CD8-positive, alpha-beta memory T cell (primary cell): ENCODE data around the gene NAV3. TPM values are rescaled to one million over a fixed set of nuclear protein-coding genes. Genes with fewer than 3 reads are reported as not detected.

Experiments
- CTCF ChIA-PET: fragments of 350-600 bp; sonication (Branson Sonifier 250); formaldehyde crosslinking; loops from one replicate; lab custom pipeline; 2021; ENCODE audit warnings: antibody characterized with exemption; lab: Charles Lee
- POLR2A ChIA-PET: fragments of 350-600 bp; sonication (Branson Sonifier 250); formaldehyde crosslinking; loops from one replicate; lab custom pipeline; 2021; ENCODE audit warnings: antibody characterized with exemption; lab: Charles Lee
- DNase-seq, 5 donors: peaks; one replicate each; pipeline versions ENCODE4 v3.0.0 to v3.0.0-alpha.2; 2020 to 2022; ENCODE audit warnings: mixed read lengths in 1 of 5
- H3K27ac ChIP-seq: one replicate; pipeline ENCODE4 v1.7.0; 2013; ENCODE audit warnings: low read depth, mild to moderate bottlenecking, low read length, moderate library complexity
- H3K27me3 ChIP-seq: 2 replicates; pipeline ENCODE4 v1.7.0; 2013; ENCODE audit warnings: low read length, mild to moderate bottlenecking; ENCODE audit not compliant: insufficient read depth, poor library complexity, severe bottlenecking
- H3K36me3 ChIP-seq: 2 replicates; pipeline ENCODE4 v1.7.0; 2013; ENCODE audit warnings: mild to moderate bottlenecking, low read length, moderate library complexity; ENCODE audit not compliant: insufficient read depth
- H3K4me1 ChIP-seq: 2 replicates; pipeline ENCODE4 v1.7.0; 2013; ENCODE audit warnings: mild to moderate bottlenecking, low read length, moderate library complexity; ENCODE audit not compliant: insufficient read depth
- H3K4me3 ChIP-seq: 2 replicates; pipeline ENCODE4 v1.7.0; 2013; ENCODE audit warnings: mild to moderate bottlenecking, low read length
- H3K9me3 ChIP-seq: 2 replicates; pipeline ENCODE4 v1.7.0; 2013; ENCODE audit warnings: mild to moderate bottlenecking, low read length
- H3K27ac Mint-ChIP-seq, 8 donors: one replicate each; pipeline ENCODE4 v1.8.0; 2020 to 2021; ENCODE audit warnings: mixed read lengths in 8 of 8, mild to moderate bottlenecking in 6 of 8, inconsistent platforms in 3 of 8, moderate library complexity in 3 of 8
- H3K27me3 Mint-ChIP-seq, 2 donors: one replicate each; pipeline ENCODE4 v1.8.0; 2020 to 2021; ENCODE audit warnings: mixed read lengths in 2 of 2, mild to moderate bottlenecking in 1 of 2, moderate library complexity in 1 of 2
- H3K36me3 Mint-ChIP-seq, 3 donors: one replicate each; pipeline ENCODE4 v1.8.0; 2020 to 2021; ENCODE audit warnings: mixed read lengths in 3 of 3, inconsistent platforms in 1 of 3, mild to moderate bottlenecking in 1 of 3
- H3K4me1 Mint-ChIP-seq, 3 donors: one replicate each; pipeline ENCODE4 v1.8.0; 2020 to 2021; ENCODE audit warnings: mixed read lengths in 3 of 3, inconsistent platforms in 1 of 3, mild to moderate bottlenecking in 1 of 3
- H3K4me3 Mint-ChIP-seq, 7 donors: one replicate each; pipeline ENCODE4 v1.8.0; 2020 to 2021; ENCODE audit warnings: mixed read lengths in 7 of 7, mild to moderate bottlenecking in 6 of 7, moderate library complexity in 4 of 7, inconsistent platforms in 2 of 7
- H3K9me3 Mint-ChIP-seq, 5 donors: one replicate each; pipeline ENCODE4 v1.8.0; 2020 to 2022; ENCODE audit warnings: mixed read lengths in 5 of 5, mild to moderate bottlenecking in 3 of 5, moderate library complexity in 2 of 5, inconsistent platforms in 1 of 5
- polyA plus RNA-seq: library from polyadenylated mRNA; unstranded; fragments of 300-500 nt; fragmentation: Illumina TruSeq; gene quantifications from one replicate; pipeline ENCODE4 v1.2.3, GENCODE V29; 2021
- total RNA-seq, 2 experiments: library from RNA; stranded (reverse); gene quantifications; one replicate each; pipeline ENCODE4 v1.2.3, GENCODE V29; 2021

The NAV3 gene
- total and polyA plus RNA-seq, 3 experiments from 2014 or later = not detected

GRCh38 chr12:78183824-78184223 is 353.1 kb downstream of the NAV3 start:
- Mint-ChIP-seq H3K4me3 (no peak overlapping the region), H3K36me3 (no peaks in the 10 kb centered on the region)

GRCh38 chr12:78185109-78185508 is 354.4 kb downstream of the NAV3 start:
- ChIA-PET CTCF (no interaction called here), POLR2A (no interaction called here)
- Histone ChIP-seq H3K4me3 (no peak overlapping the region), H3K36me3 (no peaks in the 10 kb centered on the region), H3K27me3 (no peaks in the 10 kb centered on the region), H3K9me3 (no peaks in the 10 kb centered on the region), H3K4me1 (no peaks in the 10 kb centered on the region), H3K27ac (no peak overlapping the region)
- no peak for DNase-seq
- H3K4me3 Mint-ChIP-seq = no peak overlapping the region
- no peaks in the 10 kb centered on the region for H3K4me1 Mint-ChIP-seq
- no peaks in the 10 kb centered on the region for H3K27me3 Mint-ChIP-seq
- no peaks in the 10 kb centered on the region for H3K36me3 Mint-ChIP-seq
- peaks cover 2 to 29% (median 4%) of the 10 kb centered on the region in 5 donors for H3K9me3 Mint-ChIP-seq
- no peak overlapping the region for H3K27ac Mint-ChIP-seq

More at GRCh38 chr12:78183824-78184223, 353.1 kb downstream of the NAV3 start:
- H3K27me3 ChIP-seq = no peaks in the 10 kb centered on the region
- CTCF ChIA-PET = no interaction called here
- no peaks in the 10 kb centered on the region for H3K9me3 ChIP-seq
- no peak for DNase-seq
- no peak overlapping the region for H3K4me3 ChIP-seq
- H3K27ac ChIP-seq = no peak overlapping the region
- H3K4me1 Mint-ChIP-seq = no peaks in the 10 kb centered on the region
- H3K9me3 Mint-ChIP-seq = peaks cover 2 to 29% (median 3%) of the 10 kb centered on the region in 5 donors
- H3K27me3 Mint-ChIP-seq = no peaks in the 10 kb centered on the region
- no peaks in the 10 kb centered on the region for H3K36me3 ChIP-seq
- no peak overlapping the region for H3K27ac Mint-ChIP-seq
- POLR2A ChIA-PET = no interaction called here
- no peaks in the 10 kb centered on the region for H3K4me1 ChIP-seq

GRCh38 chr12:78185651-78186050 is 355.0 kb downstream of the NAV3 start:
- DNase-seq = no peak
- H3K9me3 ChIP-seq = no peaks in the 10 kb centered on the region
- ChIA-PET POLR2A (no interaction called here), CTCF (no interaction called here)
- Mint-ChIP-seq H3K9me3 (peaks cover 2 to 29% (median 4%) of the 10 kb centered on the region in 5 donors), H3K36me3 (no peaks in the 10 kb centered on the region), H3K4me1 (no peaks in the 10 kb centered on the region), H3K4me3 (no peak overlapping the region), H3K27ac (no peak overlapping the region), H3K27me3 (no peaks in the 10 kb centered on the region)
- no peaks in the 10 kb centered on the region for H3K36me3 ChIP-seq
- no peak overlapping the region for H3K27ac ChIP-seq
- no peaks in the 10 kb centered on the region for H3K4me1 ChIP-seq
- H3K4me3 ChIP-seq = no peak overlapping the region
- no peaks in the 10 kb centered on the region for H3K27me3 ChIP-seq

- Histone ChIP-seq H3K27ac (no peak overlapping the region), H3K4me3 (no peak overlapping the region), H3K4me1 (no peaks in the 10 kb centered on the region), H3K27me3 (no peaks in the 10 kb centered on the region), H3K36me3 (no peaks in the 10 kb centered on the region), H3K9me3 (no peaks in the 10 kb centered on the region)
- H3K36me3 Mint-ChIP-seq = no peaks in the 10 kb centered on the region
- ChIA-PET CTCF (no interaction called here), POLR2A (no interaction called here)
- H3K27ac Mint-ChIP-seq = no peak overlapping the region
- H3K4me1 Mint-ChIP-seq = no peaks in the 10 kb centered on the region
- no peak overlapping the region for H3K4me3 Mint-ChIP-seq
- no peak for DNase-seq
- H3K9me3 Mint-ChIP-seq = peaks cover under 1 to 31% (median 5%) of the 10 kb centered on the region in 5 donors
- no peaks in the 10 kb centered on the region for H3K27me3 Mint-ChIP-seq
These were observed 356.0 kb downstream of the NAV3 start for GRCh38 chr12:78186670-78187069.

GRCh38 chr12:78187741-78188140 is 357.0 kb downstream of the NAV3 start:
- no peaks in the 10 kb centered on the region for H3K36me3 ChIP-seq
- Mint-ChIP-seq H3K27me3 (no peaks in the 10 kb centered on the region), H3K36me3 (no peaks in the 10 kb centered on the region), H3K4me1 (no peaks in the 10 kb centered on the region), H3K9me3 (peaks cover 0 to 28% (median 5%) of the 10 kb centered on the region in 5 donors), H3K4me3 (no peak overlapping the region), H3K27ac (no peak overlapping the region)
- no peaks in the 10 kb centered on the region for H3K27me3 ChIP-seq
- DNase-seq = no peak
- no peaks in the 10 kb centered on the region for H3K9me3 ChIP-seq
- H3K4me3 ChIP-seq = no peak overlapping the region
- H3K4me1 ChIP-seq = no peaks in the 10 kb centered on the region
- POLR2A ChIA-PET = no interaction called here
- CTCF ChIA-PET = no interaction called here
- H3K27ac ChIP-seq = no peak overlapping the region

GRCh38 chr12:78189656-78190055 is 359.0 kb downstream of the NAV3 start:
- no peak overlapping the region for H3K27ac Mint-ChIP-seq
- no peak overlapping the region for H3K27ac ChIP-seq
- no peaks in the 10 kb centered on the region for H3K9me3 ChIP-seq
- no peak for DNase-seq
- no peaks in the 10 kb centered on the region for H3K4me1 ChIP-seq
- POLR2A ChIA-PET = no interaction called here
- CTCF ChIA-PET = no interaction called here
- peaks cover 0 to 31% (median 12%) of the 10 kb centered on the region in 5 donors for H3K9me3 Mint-ChIP-seq
- no peak overlapping the region for H3K4me3 Mint-ChIP-seq
- H3K4me1 Mint-ChIP-seq = no peaks in the 10 kb centered on the region
- H3K36me3 ChIP-seq = no peaks in the 10 kb centered on the region
- H3K27me3 ChIP-seq = no peaks in the 10 kb centered on the region
- H3K36me3 Mint-ChIP-seq = no peaks in the 10 kb centered on the region
- no peaks in the 10 kb centered on the region for H3K27me3 Mint-ChIP-seq
- H3K4me3 ChIP-seq = no peak overlapping the region

- Histone ChIP-seq H3K4me1 (no peaks in the 10 kb centered on the region), H3K36me3 (no peaks in the 10 kb centered on the region), H3K27me3 (no peaks in the 10 kb centered on the region), H3K9me3 (no peaks in the 10 kb centered on the region), H3K4me3 (no peak overlapping the region), H3K27ac (no peak overlapping the region)
- no peak overlapping the region for H3K4me3 Mint-ChIP-seq
- CTCF ChIA-PET = no interaction called here
- H3K36me3 Mint-ChIP-seq = no peaks in the 10 kb centered on the region
- no peaks in the 10 kb centered on the region for H3K4me1 Mint-ChIP-seq
- peaks cover 0 to 33% (median 12%) of the 10 kb centered on the region in 5 donors for H3K9me3 Mint-ChIP-seq
- POLR2A ChIA-PET = no interaction called here
- H3K27ac Mint-ChIP-seq = no peak overlapping the region
- DNase-seq = no peak
- H3K27me3 Mint-ChIP-seq = no peaks in the 10 kb centered on the region
These were observed 360.9 kb downstream of the NAV3 start for GRCh38 chr12:78191611-78192010.

- Histone ChIP-seq H3K4me1 (no peaks in the 10 kb centered on the region), H3K27ac (no peak overlapping the region), H3K4me3 (no peak overlapping the region), H3K27me3 (no peaks in the 10 kb centered on the region), H3K36me3 (no peaks in the 10 kb centered on the region), H3K9me3 (no peaks in the 10 kb centered on the region)
- H3K36me3 Mint-ChIP-seq = no peaks in the 10 kb centered on the region
- no peaks in the 10 kb centered on the region for H3K27me3 Mint-ChIP-seq
- DNase-seq = no peak
- H3K4me1 Mint-ChIP-seq = no peaks in the 10 kb centered on the region
- H3K9me3 Mint-ChIP-seq = peaks cover 0 to 27% (median 12%) of the 10 kb centered on the region in 5 donors
- H3K27ac Mint-ChIP-seq = no peak overlapping the region
- no peak overlapping the region for H3K4me3 Mint-ChIP-seq
- ChIA-PET CTCF (no interaction called here), POLR2A (no interaction called here)
These were observed 362.3 kb downstream of the NAV3 start for GRCh38 chr12:78192979-78193378.

- no peak overlapping the region for H3K4me3 Mint-ChIP-seq
- H3K27ac ChIP-seq = no peak overlapping the region
- no peaks in the 10 kb centered on the region for H3K4me1 ChIP-seq
- no peaks in the 10 kb centered on the region for H3K27me3 Mint-ChIP-seq
- no peaks in the 10 kb centered on the region for H3K27me3 ChIP-seq
- no peaks in the 10 kb centered on the region for H3K36me3 Mint-ChIP-seq
- no peak overlapping the region for H3K4me3 ChIP-seq
- H3K27ac Mint-ChIP-seq = no peak overlapping the region
- DNase-seq = no peak
- CTCF ChIA-PET = no interaction called here
- POLR2A ChIA-PET = no interaction called here
- peaks cover 0 to 30% (median 8%) of the 10 kb centered on the region in 5 donors for H3K9me3 Mint-ChIP-seq
- no peaks in the 10 kb centered on the region for H3K9me3 ChIP-seq
- H3K4me1 Mint-ChIP-seq = no peaks in the 10 kb centered on the region
- H3K36me3 ChIP-seq = no peaks in the 10 kb centered on the region
These were observed 363.8 kb downstream of the NAV3 start for GRCh38 chr12:78194448-78194847.
